WTC11 (cell line): Measurements from ENCODE around the gene PFDN5. TPM values are rescaled to one million over a fixed set of nuclear protein-coding genes. Genes with fewer than 3 reads are reported as not detected.
A peak's percentile ranks its signal among the peaks of the same experiment; 100 is the strongest.

Source experiments
- ATAC-seq: fragments of 200-7000 bp; cut with Tn5 transposase; 2 replicates; pipeline ENCODE4 v1.10.0; 2021; ENCODE audit warnings: mild to moderate bottlenecking, moderate library complexity
- CTCF ChIA-PET: fragments of 300-600 bp; sonication (Branson Sonifier 250); formaldehyde crosslinking; loops from one replicate; lab custom pipeline; 2021; ENCODE audit warnings: antibody characterized with exemption; lab: Charles Lee
- POLR2A ChIA-PET: fragments of 350-600 bp; sonication (Branson Sonifier 250); formaldehyde crosslinking; loops from one replicate; lab custom pipeline; 2021; ENCODE audit warnings: antibody characterized with exemption; lab: Charles Lee
- DNase-seq: peaks from one replicate; pipeline ENCODE4 v3.0.0; 2021; ENCODE audit warnings: low spot score
- H3K27ac Mint-ChIP-seq: 2 replicates; pipeline ENCODE4 v1.8.0; 2021; ENCODE audit warnings: mixed read lengths
- H3K27me3 Mint-ChIP-seq: 2 replicates; pipeline ENCODE4 v1.8.0; 2021; ENCODE audit warnings: low read depth, mild to moderate bottlenecking, moderate library complexity, mixed read lengths
- H3K36me3 Mint-ChIP-seq: 2 replicates; pipeline ENCODE4 v1.8.0; 2021; ENCODE audit warnings: mixed read lengths
- H3K4me1 Mint-ChIP-seq: 2 replicates; pipeline ENCODE4 v1.8.0; 2022; ENCODE audit warnings: mixed read lengths
- H3K4me3 Mint-ChIP-seq: 2 replicates; pipeline ENCODE4 v1.8.0; 2021; ENCODE audit warnings: mild to moderate bottlenecking, moderate library complexity, mixed read lengths
- H3K9me3 Mint-ChIP-seq: 2 replicates; pipeline ENCODE4 v1.8.0; 2021; ENCODE audit warnings: mixed read lengths
- ATF1 ChIP-seq: sonication (generic); formaldehyde crosslinking; IDR thresholded peaks from 2 replicates; pipeline ENCODE4 v1.8.1; 2023; ENCODE audit warnings: mild to moderate bottlenecking, moderate library complexity, missing genetic modification reagents
- CBFB ChIP-seq: sonication (generic); formaldehyde crosslinking; IDR thresholded peaks from 2 replicates; pipeline ENCODE4 v1.8.1; 2022; ENCODE audit warnings: mild to moderate bottlenecking, low read depth, missing genetic modification reagents
- FOXJ3 ChIP-seq: sonication (generic); formaldehyde crosslinking; IDR thresholded peaks from 2 replicates; pipeline ENCODE4 v1.9.0; 2021; ENCODE audit warnings: missing genetic modification reagents, mild to moderate bottlenecking, borderline replicate concordance
- FOXK1 ChIP-seq: sonication (generic); formaldehyde crosslinking; IDR thresholded peaks from 2 replicates; pipeline ENCODE4 v1.8.0; 2022; ENCODE audit warnings: mild to moderate bottlenecking, moderate library complexity, missing genetic modification reagents
- FOXP1 ChIP-seq: sonication (generic); formaldehyde crosslinking; IDR thresholded peaks from 2 replicates; pipeline ENCODE4 v1.8.0; 2022; ENCODE audit warnings: missing genetic modification reagents, mild to moderate bottlenecking, moderate library complexity, borderline replicate concordance
- GTF2I ChIP-seq: fragments of 250-450 bp; sonication (Bioruptor Pico); conservative IDR thresholded peaks from 2 replicates; pipeline ENCODE4 v1.4.0; 2021; ENCODE audit warnings: mild to moderate bottlenecking
- JUN ChIP-seq: sonication (generic); formaldehyde crosslinking; IDR thresholded peaks from 2 replicates; pipeline ENCODE4 v1.8.0; 2023; ENCODE audit warnings: mild to moderate bottlenecking, missing genetic modification reagents
- KAT7 ChIP-seq: sonication (generic); formaldehyde crosslinking; IDR thresholded peaks from 2 replicates; pipeline ENCODE4 v1.8.1; 2023; ENCODE audit warnings: missing genetic modification reagents, mild to moderate bottlenecking, borderline replicate concordance
- MXD4 ChIP-seq: fragments of 250-450 bp; sonication (Bioruptor Pico); IDR thresholded peaks from 2 replicates; pipeline ENCODE4 v1.8.0; 2021; ENCODE audit warnings: mild to moderate bottlenecking, moderate library complexity, borderline replicate concordance
- MYBL2 ChIP-seq: sonication (generic); formaldehyde crosslinking; IDR thresholded peaks from 2 replicates; pipeline ENCODE4 v1.8.1; 2023; ENCODE audit warnings: mild to moderate bottlenecking, moderate library complexity, missing genetic modification reagents
- NFYB ChIP-seq: sonication (generic); formaldehyde crosslinking; conservative IDR thresholded peaks from 2 replicates; pipeline ENCODE4 v1.8.0; 2022; ENCODE audit warnings: low read depth, missing genetic modification reagents
- NR3C1 ChIP-seq: sonication (generic); formaldehyde crosslinking; conservative IDR thresholded peaks from 2 replicates; pipeline ENCODE4 v1.8.1; 2023; ENCODE audit warnings: low read depth, mild to moderate bottlenecking, missing genetic modification reagents
- SOX15 ChIP-seq: fragments of 250-450 bp; sonication (Bioruptor Pico); IDR thresholded peaks from 2 replicates; pipeline ENCODE4 v1.9.0; 2021; ENCODE audit warnings: mild to moderate bottlenecking
- SP1 ChIP-seq: sonication (generic); formaldehyde crosslinking; conservative IDR thresholded peaks from 2 replicates; pipeline ENCODE4 v1.8.1; 2022; ENCODE audit warnings: missing genetic modification reagents
- ZNF219 ChIP-seq: sonication (generic); formaldehyde crosslinking; IDR thresholded peaks from 2 replicates; pipeline ENCODE4 v1.8.0; 2023; ENCODE audit warnings: missing genetic modification reagents, mild to moderate bottlenecking, borderline replicate concordance
- ZNF416 ChIP-seq: fragments of 250-450 bp; sonication (Bioruptor Pico); IDR thresholded peaks from 2 replicates; pipeline ENCODE4 v1.9.0; 2021; ENCODE audit warnings: mild to moderate bottlenecking, inconsistent platforms
- ZNF423 ChIP-seq: fragments of 250-450 bp; sonication (Bioruptor Pico); IDR thresholded peaks from 2 replicates; pipeline ENCODE4 v2.1.2; 2022; ENCODE audit warnings: mild to moderate bottlenecking, moderate library complexity
- total RNA-seq: library from RNA; stranded (reverse); gene quantifications from 3 replicates; pipeline ENCODE4 v1.2.3, GENCODE V29; 2021
- TF ChIP-seq, protein P1 (sequence below): sonication (generic); formaldehyde crosslinking; IDR thresholded peaks from 2 replicates; pipeline ENCODE4 v1.8.1; 2023; ENCODE audit warnings: mild to moderate bottlenecking, missing genetic modification reagents, moderate library complexity
- TF ChIP-seq, protein P2 (sequence below): sonication (generic); formaldehyde crosslinking; IDR thresholded peaks from 2 replicates; pipeline ENCODE4 v1.8.0; 2022; ENCODE audit warnings: mild to moderate bottlenecking, missing genetic modification reagents
- TF ChIP-seq, protein P3 (sequence below): sonication (generic); formaldehyde crosslinking; IDR thresholded peaks from 2 replicates; pipeline ENCODE4 v1.8.1; 2022; ENCODE audit warnings: low read depth, missing genetic modification reagents, borderline replicate concordance
- TF ChIP-seq, protein P4 (sequence below): sonication (generic); formaldehyde crosslinking; IDR thresholded peaks from 2 replicates; pipeline ENCODE4 v1.8.1; 2023; ENCODE audit warnings: mild to moderate bottlenecking, moderate library complexity, missing genetic modification reagents
- TF ChIP-seq, protein P5 (sequence below): sonication (generic); formaldehyde crosslinking; conservative IDR thresholded peaks from 2 replicates; pipeline ENCODE4 v1.8.1; 2022; ENCODE audit warnings: mild to moderate bottlenecking, missing genetic modification reagents
- TF ChIP-seq, protein P6 (sequence below): sonication (generic); formaldehyde crosslinking; IDR thresholded peaks from 2 replicates; pipeline ENCODE4 v1.8.1; 2023; ENCODE audit warnings: mild to moderate bottlenecking, missing genetic modification reagents
- TF ChIP-seq, protein P7 (sequence below): fragments of 250-450 bp; sonication (Bioruptor Pico); IDR thresholded peaks from 2 replicates; pipeline ENCODE4 v1.8.0; 2021; ENCODE audit warnings: mild to moderate bottlenecking

PFDN5 gene
- total RNA-seq, 1 experiment from 2014 or later, result 263 TPM

DNA sequence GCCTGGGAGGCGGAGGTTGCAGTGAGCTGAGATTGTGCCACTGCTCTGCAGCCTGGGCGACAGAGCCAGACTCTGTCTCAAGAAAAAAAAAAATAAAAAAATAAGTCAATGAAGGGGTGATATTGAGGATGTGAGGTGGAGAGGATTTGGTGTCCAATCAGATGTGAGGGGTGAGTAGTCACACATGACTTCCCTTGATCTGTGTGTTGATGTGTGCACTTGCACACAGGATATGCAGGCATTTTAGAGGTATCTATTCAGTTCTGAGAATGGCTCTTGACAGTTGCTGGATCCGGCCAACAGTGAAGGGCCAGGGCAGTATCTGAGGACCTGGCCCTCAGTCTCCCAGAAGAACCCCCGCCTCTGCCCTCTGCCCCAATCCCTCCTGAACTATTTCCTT, 48.6 kb downstream of the PFDN5 start:
- ATAC-seq (no peak), DNase-seq (no peak)
- H3K27me3 Mint-ChIP-seq, result peaks cover 46% of the 10 kb centered on the region
- CTCF ChIA-PET, result interaction anchor here (1.0 to 8.6 kb wide), 9 partner anchors 9 to 164 kb away, joined by 5 to 148 read pairs (median 13); partner anchors contain the start of genes AAAS, CSAD, NPFF and SP1
- TF ChIP-seq JUN (no peak), GTF2I (CRISPR knock-in tag) (no peak), SOX15 (CRISPR knock-in tag) (no peak), NFYB (no peak), ZNF219 (CRISPR knock-in tag) (no peak), MYBL2 (CRISPR knock-in tag) (no peak), KAT7 (CRISPR knock-in tag) (no peak)
- TF ChIP-seq, protein P1, sequence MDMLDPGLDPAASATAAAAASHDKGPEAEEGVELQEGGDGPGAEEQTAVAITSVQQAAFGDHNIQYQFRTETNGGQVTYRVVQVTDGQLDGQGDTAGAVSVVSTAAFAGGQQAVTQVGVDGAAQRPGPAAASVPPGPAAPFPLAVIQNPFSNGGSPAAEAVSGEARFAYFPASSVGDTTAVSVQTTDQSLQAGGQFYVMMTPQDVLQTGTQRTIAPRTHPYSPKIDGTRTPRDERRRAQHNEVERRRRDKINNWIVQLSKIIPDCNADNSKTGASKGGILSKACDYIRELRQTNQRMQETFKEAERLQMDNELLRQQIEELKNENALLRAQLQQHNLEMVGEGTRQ, result no peak
- TF ChIP-seq, protein P2, sequence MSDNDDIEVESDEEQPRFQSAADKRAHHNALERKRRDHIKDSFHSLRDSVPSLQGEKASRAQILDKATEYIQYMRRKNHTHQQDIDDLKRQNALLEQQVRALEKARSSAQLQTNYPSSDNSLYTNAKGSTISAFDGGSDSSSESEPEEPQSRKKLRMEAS (CRISPR knock-in tag), result no peak
- TF ChIP-seq, protein P3, sequence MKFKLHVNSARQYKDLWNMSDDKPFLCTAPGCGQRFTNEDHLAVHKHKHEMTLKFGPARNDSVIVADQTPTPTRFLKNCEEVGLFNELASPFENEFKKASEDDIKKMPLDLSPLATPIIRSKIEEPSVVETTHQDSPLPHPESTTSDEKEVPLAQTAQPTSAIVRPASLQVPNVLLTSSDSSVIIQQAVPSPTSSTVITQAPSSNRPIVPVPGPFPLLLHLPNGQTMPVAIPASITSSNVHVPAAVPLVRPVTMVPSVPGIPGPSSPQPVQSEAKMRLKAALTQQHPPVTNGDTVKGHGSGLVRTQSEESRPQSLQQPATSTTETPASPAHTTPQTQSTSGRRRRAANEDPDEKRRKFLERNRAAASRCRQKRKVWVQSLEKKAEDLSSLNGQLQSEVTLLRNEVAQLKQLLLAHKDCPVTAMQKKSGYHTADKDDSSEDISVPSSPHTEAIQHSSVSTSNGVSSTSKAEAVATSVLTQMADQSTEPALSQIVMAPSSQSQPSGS (CRISPR knock-in tag), result no peak
- TF ChIP-seq, all 79 proteins: peak for 0
- Mint-ChIP-seq H3K27ac (no peak overlapping the region), H3K4me1 (peaks cover 13% of the 10 kb centered on the region), H3K36me3 (no peaks in the 10 kb centered on the region), H3K9me3 (no peaks in the 10 kb centered on the region), H3K4me3 (peak overlapping the region; percentile 62)
- POLR2A ChIA-PET, result interaction anchor here (0.6 to 1.9 kb wide), 3 partner anchors 23 to 129 kb away, joined by 3 to 10 read pairs (median 3); partner anchors contain the start of gene AAAS

DNA sequence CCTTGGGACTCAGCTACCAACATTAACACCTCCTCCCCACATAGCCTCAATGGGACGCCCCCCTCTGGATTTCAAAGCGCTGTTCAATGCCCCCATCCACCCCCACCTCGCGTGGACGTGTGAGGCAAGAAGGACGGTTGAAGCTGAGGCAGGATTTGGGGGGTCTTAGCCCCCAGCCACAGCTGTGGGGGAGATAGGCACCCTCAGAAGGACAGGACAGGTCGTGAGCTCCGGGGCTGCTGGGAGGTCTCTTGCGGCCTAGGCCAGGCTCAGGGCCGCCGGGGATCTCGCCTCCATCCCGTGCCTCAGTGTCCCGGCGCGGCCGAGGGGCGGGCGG, 49.1 kb downstream of the PFDN5 start:
- DNase-seq, result no peak
- no peaks in the 10 kb centered on the region for H3K9me3 Mint-ChIP-seq
- peaks cover 48% of the 10 kb centered on the region for H3K27me3 Mint-ChIP-seq
- ATAC-seq, result no peak; the same call in 1 of the 2 replicates
- ChIA-PET POLR2A (interaction anchor here (0.6 to 1.9 kb wide), 4 partner anchors 9 to 129 kb away, joined by 3 to 10 read pairs (median 4); partner anchors contain the start of gene AAAS), CTCF (interaction anchor here (0.5 to 8.6 kb wide), 25 partner anchors 9 to 164 kb away, joined by 3 to 148 read pairs (median 5); partner anchors contain the start of genes AAAS, AMHR2, CSAD and MAP3K12)
- no peak overlapping the region for H3K27ac Mint-ChIP-seq
- peak overlapping the region; percentile 62 for H3K4me3 Mint-ChIP-seq
- H3K36me3 Mint-ChIP-seq, result no peaks in the 10 kb centered on the region
- TF ChIP-seq, protein P4, sequence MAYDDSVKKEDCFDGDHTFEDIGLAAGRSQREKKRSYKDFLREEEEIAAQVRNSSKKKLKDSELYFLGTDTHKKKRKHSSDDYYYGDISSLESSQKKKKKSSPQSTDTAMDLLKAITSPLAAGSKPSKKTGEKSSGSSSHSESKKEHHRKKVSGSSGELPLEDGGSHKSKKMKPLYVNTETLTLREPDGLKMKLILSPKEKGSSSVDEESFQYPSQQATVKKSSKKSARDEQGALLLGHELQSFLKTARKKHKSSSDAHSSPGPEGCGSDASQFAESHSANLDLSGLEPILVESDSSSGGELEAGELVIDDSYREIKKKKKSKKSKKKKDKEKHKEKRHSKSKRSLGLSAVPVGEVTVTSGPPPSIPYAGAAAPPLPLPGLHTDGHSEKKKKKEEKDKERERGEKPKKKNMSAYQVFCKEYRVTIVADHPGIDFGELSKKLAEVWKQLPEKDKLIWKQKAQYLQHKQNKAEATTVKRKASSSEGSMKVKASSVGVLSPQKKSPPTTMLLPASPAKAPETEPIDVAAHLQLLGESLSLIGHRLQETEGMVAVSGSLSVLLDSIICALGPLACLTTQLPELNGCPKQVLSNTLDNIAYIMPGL (CRISPR knock-in tag), result no peak
- TF ChIP-seq NR3C1 (CRISPR knock-in tag), result no peak
- no peak for TF ChIP-seq FOXJ3 (CRISPR knock-in tag)
- TF ChIP-seq ZNF416 (CRISPR knock-in tag), result no peak
- H3K4me1 Mint-ChIP-seq, result peaks cover 13% of the 10 kb centered on the region

DNA sequence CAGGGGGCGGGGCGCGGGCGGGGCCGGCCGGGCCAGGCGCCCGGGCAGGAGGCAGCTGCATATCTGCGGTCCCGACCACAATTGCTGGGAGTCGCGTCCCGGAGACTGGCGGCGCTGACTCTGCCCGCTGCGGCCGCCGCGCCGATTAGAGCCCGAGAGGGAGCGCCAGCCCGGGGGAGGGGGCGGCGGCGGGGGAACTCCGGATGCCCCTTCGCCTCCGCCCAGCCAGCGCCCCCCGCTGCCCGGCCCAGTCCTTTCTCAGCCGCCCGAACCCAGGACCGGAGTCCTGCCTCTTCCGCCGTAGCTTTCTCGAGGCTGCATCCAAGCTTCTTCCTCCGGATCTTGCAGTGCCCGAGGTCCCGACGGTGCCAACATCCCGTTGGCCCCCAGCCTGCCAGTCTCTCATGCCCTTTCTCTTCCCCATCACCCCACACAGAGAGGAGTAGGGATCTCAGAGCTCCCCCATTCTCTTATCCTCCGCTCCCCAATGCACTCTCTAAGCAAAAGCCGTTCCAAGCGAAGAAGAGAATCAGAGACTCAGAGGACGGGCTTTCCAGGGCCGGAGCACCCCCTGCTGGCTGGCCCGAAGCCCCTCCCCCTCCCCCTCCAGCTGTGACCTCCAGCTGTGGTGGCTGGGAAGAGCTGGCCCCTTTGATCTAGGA, 49.6 kb downstream of the PFDN5 start:
- Mint-ChIP-seq H3K27ac (peak overlapping the region; percentile 79), H3K4me1 (peaks cover 13% of the 10 kb centered on the region), H3K9me3 (no peaks in the 10 kb centered on the region), H3K36me3 (no peaks in the 10 kb centered on the region), H3K27me3 (peaks cover 48% of the 10 kb centered on the region), H3K4me3 (peak overlapping the region; percentile 96)
- POLR2A ChIA-PET, result interaction anchor here (0.6 to 1.9 kb wide), 6 partner anchors 10 to 128 kb away, joined by 3 to 10 read pairs (median 4); partner anchors contain the start of gene AAAS
- CTCF ChIA-PET, result interaction anchor here (0.5 to 8.6 kb wide), 31 partner anchors 8 to 411 kb away, joined by 3 to 148 read pairs (median 4); partner anchors contain the start of genes AAAS, AMHR2, CSAD and MAP3K12
- DNase-seq (peak; percentile 72), ATAC-seq (peak; percentile 65)
- TF ChIP-seq CBFB (no peak), FOXP1 (CRISPR knock-in tag) (peak; percentile 27; the same call in 1 of the 2 replicates), SP1 (CRISPR knock-in tag) (peak; percentile 51; the same call in 1 of the 2 replicates), ATF1 (CRISPR knock-in tag) (no peak), MYBL2 (CRISPR knock-in tag) (peak; percentile 37; the same call in 1 of the 2 replicates), ZNF423 (CRISPR knock-in tag) (peak; percentile 92), FOXK1 (0 out of 2 replicates have a peak, but pooled peaks have one; percentile 28), MXD4 (CRISPR knock-in tag) (no peak)
- TF ChIP-seq, protein P5, sequence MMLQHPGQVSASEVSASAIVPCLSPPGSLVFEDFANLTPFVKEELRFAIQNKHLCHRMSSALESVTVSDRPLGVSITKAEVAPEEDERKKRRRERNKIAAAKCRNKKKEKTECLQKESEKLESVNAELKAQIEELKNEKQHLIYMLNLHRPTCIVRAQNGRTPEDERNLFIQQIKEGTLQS, result no peak
- TF ChIP-seq, protein P6, sequence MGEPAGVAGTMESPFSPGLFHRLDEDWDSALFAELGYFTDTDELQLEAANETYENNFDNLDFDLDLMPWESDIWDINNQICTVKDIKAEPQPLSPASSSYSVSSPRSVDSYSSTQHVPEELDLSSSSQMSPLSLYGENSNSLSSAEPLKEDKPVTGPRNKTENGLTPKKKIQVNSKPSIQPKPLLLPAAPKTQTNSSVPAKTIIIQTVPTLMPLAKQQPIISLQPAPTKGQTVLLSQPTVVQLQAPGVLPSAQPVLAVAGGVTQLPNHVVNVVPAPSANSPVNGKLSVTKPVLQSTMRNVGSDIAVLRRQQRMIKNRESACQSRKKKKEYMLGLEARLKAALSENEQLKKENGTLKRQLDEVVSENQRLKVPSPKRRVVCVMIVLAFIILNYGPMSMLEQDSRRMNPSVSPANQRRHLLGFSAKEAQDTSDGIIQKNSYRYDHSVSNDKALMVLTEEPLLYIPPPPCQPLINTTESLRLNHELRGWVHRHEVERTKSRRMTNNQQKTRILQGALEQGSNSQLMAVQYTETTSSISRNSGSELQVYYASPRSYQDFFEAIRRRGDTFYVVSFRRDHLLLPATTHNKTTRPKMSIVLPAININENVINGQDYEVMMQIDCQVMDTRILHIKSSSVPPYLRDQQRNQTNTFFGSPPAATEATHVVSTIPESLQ (CRISPR knock-in tag), result no peak
- TF ChIP-seq, protein P7, sequence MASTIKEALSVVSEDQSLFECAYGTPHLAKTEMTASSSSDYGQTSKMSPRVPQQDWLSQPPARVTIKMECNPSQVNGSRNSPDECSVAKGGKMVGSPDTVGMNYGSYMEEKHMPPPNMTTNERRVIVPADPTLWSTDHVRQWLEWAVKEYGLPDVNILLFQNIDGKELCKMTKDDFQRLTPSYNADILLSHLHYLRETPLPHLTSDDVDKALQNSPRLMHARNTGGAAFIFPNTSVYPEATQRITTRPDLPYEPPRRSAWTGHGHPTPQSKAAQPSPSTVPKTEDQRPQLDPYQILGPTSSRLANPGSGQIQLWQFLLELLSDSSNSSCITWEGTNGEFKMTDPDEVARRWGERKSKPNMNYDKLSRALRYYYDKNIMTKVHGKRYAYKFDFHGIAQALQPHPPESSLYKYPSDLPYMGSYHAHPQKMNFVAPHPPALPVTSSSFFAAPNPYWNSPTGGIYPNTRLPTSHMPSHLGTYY, result no peak
